GM19397 (cell line): ENCODE data around the gene C20orf141.

ENCODE experiments used
- ATAC-seq: cut with Tn5 transposase; IDR thresholded peaks from one replicate; pipeline ENCODE4 v1.9.1; 2021; ENCODE audit warnings: mild to moderate bottlenecking, moderate library complexity; ENCODE audit not compliant: unreplicated experiment

Gene C20orf141

DNA sequence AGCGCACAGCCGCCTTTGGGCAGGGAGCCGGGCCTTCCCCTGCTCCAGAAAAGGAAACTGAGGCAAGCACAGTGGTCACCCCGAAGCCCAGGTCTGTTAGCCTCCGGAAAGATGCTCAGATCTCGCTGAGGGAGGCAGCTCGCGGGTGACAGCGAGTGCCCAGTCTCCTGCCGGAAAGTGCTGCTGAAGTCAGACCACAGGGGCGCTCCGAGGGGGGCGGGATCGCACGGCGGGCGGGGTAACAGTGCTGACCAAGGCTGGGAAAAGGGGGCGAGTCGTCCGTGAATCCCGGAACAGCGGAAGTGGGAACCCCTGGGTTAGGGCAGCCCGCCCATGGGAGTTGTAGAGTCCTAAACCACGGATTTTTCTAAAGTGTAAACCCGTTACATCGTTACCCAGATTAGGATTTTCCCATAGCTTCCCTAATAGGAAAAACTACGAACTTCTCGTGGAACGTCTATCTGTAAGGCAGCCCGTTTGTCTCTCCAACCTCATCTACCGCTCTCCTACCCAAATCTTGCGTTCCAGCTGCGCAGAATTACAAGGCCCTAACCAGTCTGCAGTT, 26.3 kb downstream of the C20orf141 start:
- peak; percentile 27 for ATAC-seq

DNA sequence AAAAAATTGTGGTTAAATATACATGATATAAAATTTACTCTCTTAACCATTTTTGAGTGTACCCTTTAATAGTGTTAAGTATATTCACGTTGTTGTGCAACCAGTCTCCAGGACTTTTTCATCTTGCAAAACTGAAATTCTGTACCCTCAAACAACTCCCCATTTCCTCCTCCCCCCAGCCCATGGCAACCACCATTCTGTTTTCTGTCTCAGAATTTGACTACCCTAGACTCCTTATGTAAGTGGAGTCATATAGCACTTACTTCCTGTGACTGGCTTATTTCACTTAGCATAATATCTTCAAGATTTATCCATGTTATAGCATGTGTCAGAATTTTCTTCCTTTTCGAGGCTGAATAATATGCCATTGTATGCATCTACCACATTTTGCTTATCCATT, 30.8 kb downstream of the C20orf141 start:
- no peak for ATAC-seq

GRCh38 chr20:2846698-2847097, 31.9 kb downstream of the C20orf141 start:
- no peak for ATAC-seq

GRCh38 chr20:2847802-2848201, 33.0 kb downstream of the C20orf141 start:
- no peak for ATAC-seq

DNA sequence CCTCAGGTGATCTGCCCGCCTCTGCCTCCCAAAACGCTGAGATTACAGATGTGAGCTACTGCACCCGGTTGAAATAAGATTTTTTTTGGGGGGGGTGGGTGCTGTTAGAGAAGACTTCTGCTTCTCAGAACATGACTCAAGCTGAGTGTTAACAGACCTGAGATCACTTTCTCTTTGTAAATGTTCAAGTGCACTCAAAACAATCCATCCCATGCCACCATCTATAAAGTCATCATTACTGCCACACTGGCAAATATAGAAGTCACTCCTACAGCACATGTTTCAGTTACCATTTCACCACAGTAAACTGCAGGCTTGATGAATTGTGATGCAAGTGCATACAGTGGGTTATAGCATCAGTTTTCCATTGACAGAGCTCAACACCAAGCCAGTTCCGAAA, 34.7 kb downstream of the C20orf141 start:
- no peak for ATAC-seq

DNA sequence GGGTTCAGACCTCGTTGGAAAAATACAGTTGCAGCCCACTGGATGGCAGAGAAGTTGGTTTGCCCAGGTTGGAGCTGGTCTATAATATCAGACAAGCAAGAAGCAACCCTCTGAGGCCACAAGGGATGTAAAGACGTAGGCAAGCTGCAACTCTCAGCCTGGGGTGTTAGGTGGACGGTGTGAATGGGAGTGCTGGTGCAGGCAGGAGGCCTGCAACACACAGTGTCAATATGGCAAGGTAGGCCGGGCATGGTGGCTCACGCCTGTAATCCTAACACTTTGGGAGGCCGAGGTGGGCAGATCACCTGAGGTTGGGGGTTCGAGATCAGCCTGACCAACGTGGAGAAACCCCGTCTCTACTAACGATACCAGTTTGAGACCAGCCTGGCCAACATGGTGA, 36.3 kb downstream of the C20orf141 start:
- ATAC-seq: no peak

- ATAC-seq: no peak
These were observed 43.8 kb downstream of the C20orf141 start for GRCh38 chr20:2858591-2858990.

DNA sequence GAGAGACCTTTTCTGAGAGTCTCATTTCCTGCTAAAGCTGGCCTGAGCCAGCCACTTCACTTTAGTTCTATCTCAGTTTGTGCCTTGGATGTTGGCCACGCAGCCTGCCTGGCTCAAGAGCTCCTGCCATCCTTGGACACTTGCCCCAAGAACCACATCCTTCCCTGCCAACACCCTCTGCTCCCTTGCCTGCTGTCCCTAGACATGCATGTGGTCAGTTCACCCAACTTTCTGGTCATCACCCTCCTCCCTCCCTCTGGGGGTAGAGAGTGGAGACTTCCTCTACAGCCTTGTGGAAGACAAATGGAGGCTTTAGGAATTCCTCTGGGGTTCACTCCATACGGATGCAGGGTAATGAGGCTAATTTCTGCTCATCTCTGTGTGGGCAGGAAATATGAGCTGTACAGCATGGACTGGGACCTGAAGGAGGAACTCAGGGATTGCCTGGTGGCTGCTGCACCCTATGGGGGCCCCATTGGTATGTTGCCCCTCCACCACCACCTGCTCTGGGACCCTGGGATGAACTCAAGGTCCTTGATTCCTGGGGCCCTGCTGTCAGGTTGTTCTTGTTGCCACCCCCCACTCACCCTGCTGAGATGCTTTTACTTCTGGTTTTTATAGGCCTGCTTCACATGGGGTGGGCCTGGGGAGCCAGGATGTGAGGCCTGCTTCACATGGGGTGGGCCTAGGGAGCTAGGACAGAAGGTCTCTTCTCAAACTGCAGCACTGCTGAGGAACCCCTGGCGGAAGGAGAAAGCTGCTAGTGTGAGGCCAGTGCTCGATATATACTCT, 44.7 kb downstream of the C20orf141 start:
- ATAC-seq: no peak

- ATAC-seq: no peak
These were observed 49.8 kb downstream of the C20orf141 start for GRCh38 chr20:2864626-2865025.

DNA sequence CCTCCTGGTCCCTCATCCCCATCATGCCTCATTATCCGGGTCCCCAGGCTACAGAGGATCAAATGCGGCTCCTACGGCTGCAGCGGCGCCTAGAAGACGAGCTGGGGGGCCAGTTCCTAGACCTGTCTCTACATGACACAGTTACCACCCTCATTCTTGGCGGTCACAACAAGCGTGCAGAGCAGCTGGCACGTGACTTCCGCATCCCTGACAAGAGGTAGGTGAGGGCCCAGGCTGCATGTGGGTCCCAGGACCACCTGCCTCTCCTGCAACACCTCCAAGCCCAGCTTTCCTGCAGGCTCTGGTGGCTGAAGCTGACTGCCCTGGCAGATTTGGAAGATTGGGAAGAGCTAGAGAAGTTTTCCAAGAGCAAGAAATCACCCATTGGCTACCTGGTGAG, 50.3 kb downstream of the C20orf141 start:
- no peak for ATAC-seq
